ENCODE data around the gene LDLRAD4. TPM values are rescaled to one million over a fixed set of nuclear protein-coding genes. Genes with fewer than 3 reads are reported as not detected.

The LDLRAD4 gene
- total RNA-seq, 6 donors from 2014 or later, result 19.5 to 26.6 (median 24.4) TPM

GRCh38 chr18:13623348-13623747, 404.8 kb downstream of the LDLRAD4 start:
- ATAC-seq (ENCODE audit: low FRiP score in 2 of 2), result peak in 1 of 2 donors; percentile 40
- WGBS, 2 donors, result 58 to 62% methylated on average over 10 of the region's 10 CpGs
- no peak overlapping the region for H3K4me3 ChIP-seq
- no peaks in the 10 kb centered on the region for H3K36me3 ChIP-seq
- TF ChIP-seq CTCF (IDR thresholded peaks at IDR 0.05) (no peak), EP300 (IDR thresholded peaks at IDR 0.05) (no peak), POLR2AphosphoS5 (IDR thresholded peaks at IDR 0.05) (no peak), POLR2A (IDR thresholded peaks at IDR 0.05) (no peak)
- no peaks in the 10 kb centered on the region for H3K9me3 ChIP-seq
- no peak overlapping the region for H3K27ac ChIP-seq
- peak in 1 of 2 donors; percentile 45 for DNase-seq
- H3K27me3 ChIP-seq, result no peaks in the 10 kb centered on the region
- peaks cover 0 to 12% (median 3%) of the 10 kb centered on the region in 4 donors for H3K4me1 ChIP-seq

- no peaks in the 10 kb centered on the region for H3K27me3 ChIP-seq
- no peaks in the 10 kb centered on the region for H3K36me3 ChIP-seq
- peaks cover 0 to 7% (median 1%) of the 10 kb centered on the region in 4 donors for H3K4me1 ChIP-seq
- ATAC-seq (ENCODE audit: low FRiP score in 2 of 2), result no peak
- DNase-seq, result no peak
- WGBS, 2 donors, result 94 to 96% methylated on average over 6 to 13 of the region's 13 CpGs
- no peak overlapping the region for H3K27ac ChIP-seq
- TF ChIP-seq POLR2AphosphoS5 (IDR thresholded peaks at IDR 0.05) (no peak), POLR2A (IDR thresholded peaks at IDR 0.05) (no peak), EP300 (IDR thresholded peaks at IDR 0.05) (no peak), CTCF (IDR thresholded peaks at IDR 0.05) (no peak)
- H3K4me3 ChIP-seq, result no peak overlapping the region
- no peaks in the 10 kb centered on the region for H3K9me3 ChIP-seq
These were observed 405.3 kb downstream of the LDLRAD4 start for GRCh38 chr18:13623871-13624270.

- WGBS, 2 donors, result 93 to 96% methylated on average over 9 to 11 of the region's 11 CpGs
These were observed 406.1 kb downstream of the LDLRAD4 start for GRCh38 chr18:13624563-13625237.

GRCh38 chr18:13625355-13625754, 406.8 kb downstream of the LDLRAD4 start:
- H3K36me3 ChIP-seq, result no peaks in the 10 kb centered on the region
- 81 to 93% methylated on average over 6 to 8 of the region's 10 CpGs for WGBS, 2 donors
- H3K4me3 ChIP-seq, result no peak overlapping the region
- H3K27ac ChIP-seq, result no peak overlapping the region
- no peak for ATAC-seq (ENCODE audit: low FRiP score in 2 of 2)
- no peak for DNase-seq
- TF ChIP-seq POLR2AphosphoS5 (IDR thresholded peaks at IDR 0.05), result no peak
- TF ChIP-seq CTCF (IDR thresholded peaks at IDR 0.05), result no peak
- TF ChIP-seq EP300 (IDR thresholded peaks at IDR 0.05), result no peak
- TF ChIP-seq POLR2A (IDR thresholded peaks at IDR 0.05), result no peak
- peaks cover 0 to 4% (median 1%) of the 10 kb centered on the region in 4 donors for H3K4me1 ChIP-seq
- no peaks in the 10 kb centered on the region for H3K9me3 ChIP-seq
- no peaks in the 10 kb centered on the region for H3K27me3 ChIP-seq

More at GRCh38 chr18:13624563-13625237, 406.1 kb downstream of the LDLRAD4 start:
- no peak for TF ChIP-seq EP300 (IDR thresholded peaks at IDR 0.05)
- no peak for TF ChIP-seq POLR2A (IDR thresholded peaks at IDR 0.05)
- TF ChIP-seq POLR2AphosphoS5 (IDR thresholded peaks at IDR 0.05), result no peak
- no peak for TF ChIP-seq CTCF (IDR thresholded peaks at IDR 0.05)
- no peaks in the 10 kb centered on the region for H3K27me3 ChIP-seq
- H3K9me3 ChIP-seq, result no peaks in the 10 kb centered on the region
- ATAC-seq (ENCODE audit: low FRiP score in 2 of 2) (no peak), DNase-seq (no peak)
- no peak overlapping the region for H3K27ac ChIP-seq
- no peaks in the 10 kb centered on the region for H3K4me1 ChIP-seq
- H3K36me3 ChIP-seq, result no peaks in the 10 kb centered on the region
- no peak overlapping the region for H3K4me3 ChIP-seq

Measured in upper lobe of left lung (tissue), 6 donors.